ENCODE data around the gene NDUFS6. TPM values are rescaled to one million over a fixed set of nuclear protein-coding genes. Genes with fewer than 3 reads are reported as not detected.

The NDUFS6 gene
- polyA plus RNA-seq, 1 donor = 52.8 TPM

GRCh38 chr5:1776831-1777230, 24.4 kb upstream of the NDUFS6 start:
- WGBS (ENCODE audit: insufficient coverage, low lambda C conversion rate) = no CpG with 5 or more reads among the region's 6 CpGs
- no peak overlapping the region for H3K4me3 ChIP-seq (ENCODE audit: low read length)
- H3K4me1 ChIP-seq (ENCODE audit: control insufficient read depth, insufficient read depth, low read length) = no peaks in the 10 kb centered on the region

DNA sequence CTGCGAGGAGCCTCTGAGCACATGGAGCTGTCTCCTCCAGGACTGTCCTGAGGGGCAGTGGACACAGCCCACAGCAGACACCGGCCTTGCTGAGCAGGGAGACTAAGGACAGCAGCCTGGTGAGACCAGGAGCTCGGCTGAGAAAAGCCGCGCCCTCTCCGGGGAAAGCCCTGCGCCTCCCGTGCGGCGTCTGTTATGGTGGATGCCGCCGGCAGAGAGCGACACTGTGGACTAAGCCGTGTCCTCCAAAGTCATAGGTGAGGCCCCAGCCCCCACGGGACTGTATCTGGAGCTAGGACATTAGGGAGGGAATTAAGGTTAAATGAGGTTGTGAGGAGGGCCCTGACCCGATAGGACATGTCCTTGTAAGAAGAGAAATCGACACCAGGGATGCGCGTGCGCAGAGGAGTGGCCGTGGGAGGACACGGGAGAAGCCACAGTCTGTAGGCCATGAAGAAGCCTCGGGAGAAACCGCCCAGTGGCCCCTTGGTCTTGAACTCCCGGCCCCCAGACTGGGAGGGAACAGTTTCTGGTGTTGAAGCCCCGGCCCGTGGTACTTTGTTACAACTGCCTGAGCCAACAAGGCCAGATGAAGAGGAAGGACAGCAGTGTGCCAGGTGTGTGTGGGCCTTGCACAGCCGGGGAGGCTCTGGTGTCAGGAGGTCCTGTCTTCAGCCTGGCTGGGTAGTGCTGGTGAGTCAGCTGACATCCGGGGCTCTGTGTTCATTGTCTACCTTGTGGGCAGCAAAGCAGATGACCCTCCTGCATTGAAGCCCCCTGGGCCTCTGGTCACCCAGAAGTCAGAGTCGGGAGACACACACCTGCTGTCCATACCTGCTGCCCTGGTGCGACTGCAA, 23.7 kb upstream of the NDUFS6 start:
- no peaks in the 10 kb centered on the region for H3K36me3 ChIP-seq (ENCODE audit: control insufficient read depth, insufficient read depth, low read length)
- WGBS (ENCODE audit: insufficient coverage, low lambda C conversion rate) = no CpG with 5 or more reads among the region's 31 CpGs
- DNase-seq = no peak
- H3K4me3 ChIP-seq (ENCODE audit: low read length) = no peak overlapping the region
- H3K27me3 ChIP-seq (ENCODE audit: control insufficient read depth, insufficient read depth, low read length) = peaks cover 2% of the 10 kb centered on the region
- no peak overlapping the region for H3K27ac ChIP-seq (ENCODE audit: low read length)
- no peaks in the 10 kb centered on the region for H3K4me1 ChIP-seq (ENCODE audit: control insufficient read depth, insufficient read depth, low read length)
- no peaks in the 10 kb centered on the region for H3K9me3 ChIP-seq (ENCODE audit: control insufficient read depth, low read depth, low read length)

More at GRCh38 chr5:1776831-1777230, 24.4 kb upstream of the NDUFS6 start:
- no peaks in the 10 kb centered on the region for H3K9me3 ChIP-seq (ENCODE audit: control insufficient read depth, low read depth, low read length)
- no peak overlapping the region for H3K27ac ChIP-seq (ENCODE audit: low read length)
- DNase-seq = no peak
- no peaks in the 10 kb centered on the region for H3K36me3 ChIP-seq (ENCODE audit: control insufficient read depth, insufficient read depth, low read length)
- peaks cover 5% of the 10 kb centered on the region for H3K27me3 ChIP-seq (ENCODE audit: control insufficient read depth, insufficient read depth, low read length)

GRCh38 chr5:1778138-1779020, 22.8 kb upstream of the NDUFS6 start:
- Histone ChIP-seq H3K27me3 (ENCODE audit: control insufficient read depth, insufficient read depth, low read length) (peaks cover 5% of the 10 kb centered on the region), H3K4me3 (ENCODE audit: low read length) (no peak overlapping the region), H3K36me3 (ENCODE audit: control insufficient read depth, insufficient read depth, low read length) (no peaks in the 10 kb centered on the region), H3K9me3 (ENCODE audit: control insufficient read depth, low read depth, low read length) (no peaks in the 10 kb centered on the region), H3K4me1 (ENCODE audit: control insufficient read depth, insufficient read depth, low read length) (no peaks in the 10 kb centered on the region), H3K27ac (ENCODE audit: low read length) (no peak overlapping the region)
- DNase-seq = no peak
- 80% methylated on average over 4 of the region's 19 CpGs for WGBS (ENCODE audit: insufficient coverage, low lambda C conversion rate)

DNA sequence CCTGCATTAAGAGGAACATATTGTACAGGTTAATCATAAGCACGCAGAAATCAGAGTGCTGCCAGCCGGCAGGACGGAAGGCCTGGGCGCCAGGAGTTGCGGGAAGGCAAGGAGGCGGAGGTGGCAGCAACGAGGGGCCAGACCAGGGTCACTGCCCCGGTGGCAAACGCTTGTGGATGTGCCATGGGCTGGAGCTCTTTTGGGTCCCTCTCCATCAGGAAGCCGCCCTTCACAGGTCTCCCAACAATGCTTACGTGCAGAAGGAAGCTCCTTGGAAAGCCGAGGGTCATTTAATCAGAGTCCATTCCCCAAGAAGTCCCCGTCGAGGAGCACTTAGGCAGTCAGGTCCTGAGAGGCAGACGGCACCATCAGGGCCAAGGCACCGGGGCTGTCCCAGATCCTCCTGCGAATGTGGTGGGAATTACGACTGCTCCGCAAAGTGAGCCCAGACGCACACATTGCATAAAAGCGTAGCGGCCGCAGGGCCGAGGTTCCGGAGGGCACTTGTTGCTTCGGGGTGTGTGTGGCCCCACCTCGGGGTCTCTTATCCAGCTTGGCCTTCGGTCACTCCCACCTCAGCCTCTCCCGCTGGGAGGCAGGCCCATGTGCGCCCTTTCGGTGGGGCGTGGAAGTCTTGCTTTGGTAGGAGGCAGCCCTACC, 22.1 kb upstream of the NDUFS6 start:
- Histone ChIP-seq H3K4me1 (ENCODE audit: control insufficient read depth, insufficient read depth, low read length) (no peaks in the 10 kb centered on the region), H3K27ac (ENCODE audit: low read length) (no peak overlapping the region), H3K27me3 (ENCODE audit: control insufficient read depth, insufficient read depth, low read length) (peaks cover 5% of the 10 kb centered on the region), H3K4me3 (ENCODE audit: low read length) (no peak overlapping the region), H3K9me3 (ENCODE audit: control insufficient read depth, low read depth, low read length) (no peaks in the 10 kb centered on the region), H3K36me3 (ENCODE audit: control insufficient read depth, insufficient read depth, low read length) (no peaks in the 10 kb centered on the region)
- DNase-seq = no peak
- WGBS (ENCODE audit: insufficient coverage, low lambda C conversion rate) = no CpG with 5 or more reads among the region's 32 CpGs

- Histone ChIP-seq H3K27me3 (ENCODE audit: control insufficient read depth, insufficient read depth, low read length) (peaks cover 5% of the 10 kb centered on the region), H3K36me3 (ENCODE audit: control insufficient read depth, insufficient read depth, low read length) (no peaks in the 10 kb centered on the region), H3K4me3 (ENCODE audit: low read length) (no peak overlapping the region), H3K27ac (ENCODE audit: low read length) (no peak overlapping the region), H3K4me1 (ENCODE audit: control insufficient read depth, insufficient read depth, low read length) (no peaks in the 10 kb centered on the region), H3K9me3 (ENCODE audit: control insufficient read depth, low read depth, low read length) (no peaks in the 10 kb centered on the region)
- DNase-seq = no peak
- WGBS (ENCODE audit: insufficient coverage, low lambda C conversion rate) = no CpG with 5 or more reads among the region's 20 CpGs
Observed at GRCh38 chr5:1779782-1780613, 21.2 kb upstream of the NDUFS6 start.

- Histone ChIP-seq H3K9me3 (ENCODE audit: control insufficient read depth, low read depth, low read length) (no peaks in the 10 kb centered on the region), H3K27me3 (ENCODE audit: control insufficient read depth, insufficient read depth, low read length) (peaks cover 5% of the 10 kb centered on the region), H3K4me3 (ENCODE audit: low read length) (no peak overlapping the region), H3K4me1 (ENCODE audit: control insufficient read depth, insufficient read depth, low read length) (no peaks in the 10 kb centered on the region), H3K36me3 (ENCODE audit: control insufficient read depth, insufficient read depth, low read length) (no peaks in the 10 kb centered on the region), H3K27ac (ENCODE audit: low read length) (no peak overlapping the region)
- WGBS (ENCODE audit: insufficient coverage, low lambda C conversion rate) = 100% methylated on average over 2 of the region's 6 CpGs
- no peak for DNase-seq
Observed at GRCh38 chr5:1780614-1780930, 20.6 kb upstream of the NDUFS6 start.

- Histone ChIP-seq H3K36me3 (ENCODE audit: control insufficient read depth, insufficient read depth, low read length) (no peaks in the 10 kb centered on the region), H3K27me3 (ENCODE audit: control insufficient read depth, insufficient read depth, low read length) (peaks cover 5% of the 10 kb centered on the region), H3K9me3 (ENCODE audit: control insufficient read depth, low read depth, low read length) (no peaks in the 10 kb centered on the region), H3K4me3 (ENCODE audit: low read length) (no peak overlapping the region), H3K4me1 (ENCODE audit: control insufficient read depth, insufficient read depth, low read length) (no peaks in the 10 kb centered on the region), H3K27ac (ENCODE audit: low read length) (no peak overlapping the region)
- no CpG with 5 or more reads among the region's 6 CpGs for WGBS (ENCODE audit: insufficient coverage, low lambda C conversion rate)
- no peak for DNase-seq
Observed at GRCh38 chr5:1781107-1781506, 20.1 kb upstream of the NDUFS6 start.

DNA sequence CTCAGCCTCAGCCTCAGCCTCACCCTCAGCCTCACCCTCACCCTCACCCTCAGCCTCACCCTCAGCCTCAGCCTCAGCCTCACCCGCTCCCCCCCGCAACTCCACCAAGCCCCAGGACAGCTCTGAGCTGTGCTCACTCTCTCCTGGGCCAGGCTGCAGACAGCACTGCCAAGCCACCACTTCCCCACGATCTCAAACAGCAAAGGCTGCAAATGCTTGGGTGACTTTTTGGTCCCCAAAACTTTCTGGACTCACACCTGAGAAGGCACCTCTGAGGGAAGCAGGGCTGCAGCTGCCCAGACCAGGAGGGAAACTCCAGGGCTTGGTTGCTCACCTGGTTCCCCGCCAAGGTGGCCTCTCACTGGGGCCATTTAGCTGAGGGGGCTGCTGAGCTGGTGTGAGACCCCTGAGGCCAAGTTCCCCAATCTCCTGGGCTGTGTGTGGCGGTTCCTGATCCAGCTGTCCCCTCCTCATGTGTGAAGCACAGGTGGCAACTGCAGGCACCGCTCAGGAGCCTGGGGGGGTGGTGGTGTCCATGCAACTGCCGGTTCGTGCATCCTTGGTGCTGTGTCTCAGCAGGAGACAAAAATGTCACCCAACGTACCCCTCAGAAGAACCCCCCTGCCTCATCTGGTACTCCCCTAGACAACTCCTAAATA, 19.4 kb upstream of the NDUFS6 start:
- peaks cover 5% of the 10 kb centered on the region for H3K27me3 ChIP-seq (ENCODE audit: control insufficient read depth, insufficient read depth, low read length)
- no peak overlapping the region for H3K27ac ChIP-seq (ENCODE audit: low read length)
- H3K4me3 ChIP-seq (ENCODE audit: low read length) = no peak overlapping the region
- H3K4me1 ChIP-seq (ENCODE audit: control insufficient read depth, insufficient read depth, low read length) = no peaks in the 10 kb centered on the region
- H3K36me3 ChIP-seq (ENCODE audit: control insufficient read depth, insufficient read depth, low read length) = no peaks in the 10 kb centered on the region
- H3K9me3 ChIP-seq (ENCODE audit: control insufficient read depth, low read depth, low read length) = no peaks in the 10 kb centered on the region
- DNase-seq = no peak
- WGBS (ENCODE audit: insufficient coverage, low lambda C conversion rate) = 100% methylated on average over 2 of the region's 9 CpGs

- no peak for DNase-seq
- H3K4me1 ChIP-seq (ENCODE audit: control insufficient read depth, insufficient read depth, low read length) = no peaks in the 10 kb centered on the region
- no peaks in the 10 kb centered on the region for H3K9me3 ChIP-seq (ENCODE audit: control insufficient read depth, low read depth, low read length)
- no CpG with 5 or more reads among the region's 14 CpGs for WGBS (ENCODE audit: insufficient coverage, low lambda C conversion rate)
- H3K36me3 ChIP-seq (ENCODE audit: control insufficient read depth, insufficient read depth, low read length) = no peaks in the 10 kb centered on the region
- H3K27ac ChIP-seq (ENCODE audit: low read length) = no peak overlapping the region
- H3K4me3 ChIP-seq (ENCODE audit: low read length) = no peak overlapping the region
- peaks cover 8% of the 10 kb centered on the region for H3K27me3 ChIP-seq (ENCODE audit: control insufficient read depth, insufficient read depth, low read length)
Observed at GRCh38 chr5:1782385-1783215, 18.6 kb upstream of the NDUFS6 start.

Data from large intestine (tissue), 3 donors.